GM18873 (cell line): ENCODE results near the gene ANKRD33B.
A peak's percentile ranks its signal among the peaks of the same experiment; 100 is the strongest.
"Not testable (repeated sequence)": the region's sequence is repeated elsewhere in the genome, so short reads cannot be mapped to it uniquely, and the experiment has no call there.

Experiments
- ATAC-seq: cut with Tn5 transposase; IDR thresholded peaks from one replicate; pipeline ENCODE4 v1.9.1; 2021; ENCODE audit warnings: mild to moderate bottlenecking, moderate library complexity, moderate number of reproducible peaks; ENCODE audit not compliant: unreplicated experiment, low FRiP score

The ANKRD33B gene

GRCh38 chr5:10632110-10632761, 68.4 kb downstream of the ANKRD33B start:
- ATAC-seq = peak; percentile 38

GRCh38 chr5:10633271-10634049, 69.6 kb downstream of the ANKRD33B start:
- ATAC-seq = no peak

GRCh38 chr5:10634050-10634449, 70.2 kb downstream of the ANKRD33B start:
- ATAC-seq = no peak

GRCh38 chr5:10634562-10634961, 70.7 kb downstream of the ANKRD33B start:
- no peak for ATAC-seq

GRCh38 chr5:10635257-10635866, 71.5 kb downstream of the ANKRD33B start:
- ATAC-seq = peak; percentile 68

GRCh38 chr5:10635867-10636350, 72.0 kb downstream of the ANKRD33B start:
- ATAC-seq = no peak

- ATAC-seq = no peak
These were observed 72.7 kb downstream of the ANKRD33B start for GRCh38 chr5:10636363-10637142.

GRCh38 chr5:10637944-10638343, 74.1 kb downstream of the ANKRD33B start:
- no peak for ATAC-seq

GRCh38 chr5:10638723-10639122, 74.9 kb downstream of the ANKRD33B start:
- not testable (repeated sequence) for ATAC-seq

- no peak for ATAC-seq
These were observed 76.0 kb downstream of the ANKRD33B start for GRCh38 chr5:10639846-10640368.

GRCh38 chr5:10642367-10642766, 78.5 kb downstream of the ANKRD33B start:
- ATAC-seq = no peak

- no peak for ATAC-seq
These were observed 80.3 kb downstream of the ANKRD33B start for GRCh38 chr5:10644192-10644591.

GRCh38 chr5:10645146-10645545, 81.3 kb downstream of the ANKRD33B start:
- ATAC-seq = no peak

- ATAC-seq = no peak
These were observed 81.8 kb downstream of the ANKRD33B start for GRCh38 chr5:10645671-10646070.

GRCh38 chr5:10647640-10648039, 83.8 kb downstream of the ANKRD33B start:
- ATAC-seq = no peak

- no peak for ATAC-seq
These were observed 85.2 kb downstream of the ANKRD33B start for GRCh38 chr5:10648806-10649665.

- ATAC-seq = no peak
These were observed 86.0 kb downstream of the ANKRD33B start for GRCh38 chr5:10649666-10650380.

- ATAC-seq = no peak
These were observed 88.3 kb downstream of the ANKRD33B start for GRCh38 chr5:10652151-10652550.

GRCh38 chr5:10652606-10653005, 88.7 kb downstream of the ANKRD33B start:
- no peak for ATAC-seq
